Hematopoietic multipotent progenitor cell (in vitro differentiated cells): ENCODE data around the gene GRIK4. TPM values are rescaled to one million over a fixed set of nuclear protein-coding genes. Genes with fewer than 3 reads are reported as not detected.

Experiments used
- DNase-seq, 3 donors: peaks; one replicate each; pipeline ENCODE4 v3.0.0-alpha.2; 2011 to 2015; ENCODE audit warnings: low read depth in 2 of 3, low spot score in 2 of 3
- total RNA-seq: library from RNA; depleted of rRNA; stranded (reverse); fragments of >200 nt; gene quantifications from one replicate; pipeline ENCODE4 v1.2.3, GENCODE V29; 2012

Gene GRIK4
- total RNA-seq, 1 donor, result not detected

DNA sequence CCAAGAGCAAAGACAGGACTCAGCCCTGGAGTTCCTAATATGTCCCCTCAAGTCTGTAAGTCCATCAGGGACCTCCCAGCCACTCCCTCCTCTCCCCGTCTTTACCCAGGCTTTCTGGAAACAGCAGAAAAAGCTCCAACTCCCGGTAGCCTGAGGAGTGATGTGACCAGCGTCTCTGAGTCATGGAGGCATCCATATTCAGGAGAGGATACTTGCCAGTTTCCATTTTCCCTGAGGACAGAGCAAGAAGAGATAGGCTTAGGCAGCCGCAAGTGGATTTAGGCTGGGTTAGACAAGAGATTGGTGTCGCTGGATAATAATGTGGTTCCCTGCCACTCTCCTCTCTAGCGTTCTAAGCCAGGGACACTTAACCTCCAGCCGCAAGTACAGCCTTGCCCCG is 206.6 kb downstream of the GRIK4 start:
- DNase-seq, result no peak

DNA sequence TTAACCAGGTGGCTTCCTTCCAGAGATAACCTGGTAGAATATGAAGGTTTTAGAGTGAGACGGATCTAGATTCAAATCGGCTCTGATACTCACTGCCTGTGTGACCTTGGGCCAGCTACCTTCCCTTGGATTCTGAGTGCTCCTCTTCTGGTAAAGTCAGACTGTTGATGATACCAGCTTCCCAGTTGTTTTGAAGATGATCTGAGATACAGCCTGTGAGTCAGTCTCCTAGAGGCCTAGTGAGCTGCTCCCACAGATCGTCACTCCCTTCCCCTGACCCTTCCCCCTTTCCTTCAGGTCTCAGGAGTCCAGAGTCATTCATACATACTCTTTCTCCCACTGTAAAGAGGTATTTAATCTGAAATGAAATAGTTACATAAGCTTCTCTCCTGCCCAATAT is 207.8 kb downstream of the GRIK4 start:
- DNase-seq, result no peak

- DNase-seq, result no peak
Measured at GRCh38 chr11:120720760-120721159, 209.2 kb downstream of the GRIK4 start.

GRCh38 chr11:120722524-120722923 is 211.0 kb downstream of the GRIK4 start:
- DNase-seq, result no peak

GRCh38 chr11:120723751-120724150 is 212.2 kb downstream of the GRIK4 start:
- no peak for DNase-seq

DNA sequence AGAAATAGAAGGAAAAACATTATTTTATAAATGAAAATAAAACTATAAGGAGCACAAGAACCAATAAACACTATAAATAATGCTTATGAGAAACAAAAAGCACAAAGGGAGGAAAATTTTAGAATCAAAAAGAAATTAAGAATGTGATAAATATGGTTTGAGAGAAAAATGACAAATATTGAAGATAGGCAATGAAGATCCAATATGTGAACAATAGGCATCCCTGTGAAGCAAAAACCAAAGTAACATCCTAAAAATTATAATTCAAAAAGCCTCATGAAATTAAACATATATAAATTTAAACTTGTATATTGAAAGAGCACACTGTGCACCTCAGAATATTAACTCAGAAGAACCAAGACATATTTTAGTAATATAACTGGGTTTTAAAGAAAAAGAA is 216.2 kb downstream of the GRIK4 start:
- no peak for DNase-seq

- DNase-seq, result no peak
Measured at GRCh38 chr11:120735035-120735434, 223.5 kb downstream of the GRIK4 start.

DNA sequence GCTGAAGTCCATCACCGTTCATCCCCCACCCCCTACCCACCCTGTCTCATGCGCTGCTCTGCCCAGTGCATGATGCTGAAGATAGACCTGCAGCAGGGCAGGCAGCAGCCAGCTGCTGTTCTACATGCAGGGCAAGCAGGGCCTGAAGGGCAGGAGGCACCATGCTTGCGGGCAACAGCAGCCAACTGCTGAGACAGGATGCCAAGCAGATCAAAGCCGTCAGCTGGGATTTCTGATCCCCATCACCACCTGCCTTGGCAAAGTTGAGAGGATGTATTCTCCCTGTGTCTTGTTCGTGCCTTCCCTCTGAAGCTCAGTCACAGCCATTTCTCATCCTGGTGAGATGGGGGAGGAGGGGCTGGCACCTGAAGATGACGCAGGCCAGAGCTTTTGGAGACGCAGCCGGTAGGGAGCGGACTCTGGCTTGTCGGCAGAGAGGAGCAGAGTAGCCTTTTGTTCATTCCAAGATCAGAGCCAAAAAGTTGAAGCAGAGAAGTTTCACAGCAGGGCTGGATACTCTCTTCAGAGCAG is 227.0 kb downstream of the GRIK4 start:
- no peak for DNase-seq

- no peak for DNase-seq
Measured at GRCh38 chr11:120739780-120740179, 228.2 kb downstream of the GRIK4 start.

- no peak for DNase-seq
Measured at GRCh38 chr11:120740380-120740779, 228.8 kb downstream of the GRIK4 start.

DNA sequence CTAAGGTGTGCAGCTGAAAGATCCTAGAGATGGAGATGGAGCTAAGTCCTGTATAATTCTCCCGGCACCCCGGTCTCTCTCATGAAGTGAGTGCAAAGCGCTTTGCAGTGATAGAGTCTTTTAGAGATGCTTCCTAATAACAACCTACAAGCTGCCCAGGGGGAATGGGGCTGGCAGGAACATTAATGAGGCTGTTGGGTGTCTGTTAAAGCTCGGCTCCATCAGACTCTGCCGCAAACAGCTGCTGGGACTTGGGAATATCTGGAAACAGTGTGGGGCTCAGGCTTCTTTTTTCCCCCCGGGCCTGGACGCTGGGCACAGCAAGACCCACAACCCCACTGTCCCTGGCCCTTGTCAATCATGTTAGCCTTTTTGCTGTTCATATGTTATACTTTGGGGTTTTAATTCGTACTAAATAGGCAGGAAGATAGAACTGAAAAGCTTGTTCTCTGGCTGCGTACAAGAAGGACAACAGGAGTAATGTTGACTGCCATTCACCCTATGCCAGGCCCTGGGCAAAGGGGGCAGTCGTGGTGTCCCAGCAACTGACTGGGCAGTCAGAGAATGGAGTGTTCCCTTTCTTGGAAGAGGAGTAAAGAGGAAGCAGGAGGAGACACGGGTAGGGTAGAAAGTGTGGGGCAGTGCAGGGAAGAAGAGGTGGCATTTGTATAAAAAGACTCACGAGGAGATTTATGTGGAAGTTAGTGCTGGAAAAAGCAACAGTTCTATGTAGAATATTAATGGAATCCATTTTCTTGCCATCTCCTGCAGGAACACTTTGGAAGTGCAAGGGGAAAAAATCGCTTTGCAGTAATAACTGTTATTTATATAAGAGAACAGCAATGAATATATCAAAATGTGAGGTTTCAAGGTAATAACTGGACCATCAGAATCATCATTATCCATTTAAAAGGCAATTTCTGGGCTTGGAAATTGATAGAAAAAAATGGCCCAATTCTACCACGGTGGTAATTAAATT is 232.8 kb downstream of the GRIK4 start:
- no peak for DNase-seq

DNA sequence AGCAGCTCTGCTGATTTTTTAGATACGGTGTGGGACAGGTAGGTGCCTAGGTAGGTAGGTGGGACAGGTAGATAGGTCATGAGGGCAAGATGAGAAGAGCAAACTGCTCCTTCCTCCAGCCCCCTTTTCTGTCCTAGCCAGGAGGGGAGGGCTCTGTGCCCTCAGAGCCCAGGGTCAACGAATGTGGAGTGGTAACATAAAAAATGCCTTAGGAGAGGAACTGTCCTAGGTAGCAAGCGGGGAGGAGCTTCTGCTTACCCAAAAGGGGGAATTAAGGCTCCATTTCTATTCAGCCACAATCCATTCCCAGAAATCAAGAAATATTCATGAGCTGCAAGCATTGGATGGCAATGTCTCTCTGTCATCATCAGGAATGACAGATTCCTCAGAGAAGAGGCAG is 234.8 kb downstream of the GRIK4 start:
- no peak for DNase-seq

DNA sequence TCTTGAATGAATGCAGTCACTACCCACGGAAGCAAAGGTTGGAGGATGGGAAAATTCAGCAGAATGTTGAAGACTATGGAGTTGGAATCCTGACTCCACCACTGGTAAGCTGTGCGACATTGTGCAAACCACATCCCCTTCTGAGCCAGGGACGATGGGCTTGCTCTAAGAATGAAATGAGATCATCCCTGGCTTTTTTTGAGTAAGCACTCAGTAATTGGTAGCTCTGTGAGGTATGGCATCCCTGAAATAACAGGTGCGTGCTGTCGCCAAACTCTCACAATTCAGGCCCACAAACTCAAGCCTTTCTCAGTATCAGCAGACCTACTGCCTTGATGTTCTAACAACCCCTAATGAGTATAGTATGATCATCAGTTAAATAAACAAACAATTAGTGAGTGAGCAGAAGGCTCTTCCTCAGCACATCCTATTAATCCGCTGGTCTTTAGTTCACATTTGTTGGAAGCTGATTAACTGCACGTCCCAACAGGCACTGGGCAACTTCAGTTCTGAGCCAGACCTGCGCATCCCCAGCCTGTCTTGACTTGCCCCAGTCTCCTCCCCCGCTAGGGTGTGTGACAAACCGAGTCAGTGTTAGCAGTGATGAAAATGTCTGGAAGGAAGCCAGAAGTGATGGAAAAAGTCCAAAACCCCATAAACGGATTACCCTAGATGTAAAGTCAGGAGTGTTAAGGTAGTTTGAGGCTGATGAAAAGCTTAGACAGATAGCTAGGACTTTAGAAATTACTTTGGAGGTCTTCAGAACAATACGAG is 235.5 kb downstream of the GRIK4 start:
- no peak for DNase-seq

- no peak for DNase-seq
Measured at GRCh38 chr11:120747850-120748814, 236.6 kb downstream of the GRIK4 start.

DNA sequence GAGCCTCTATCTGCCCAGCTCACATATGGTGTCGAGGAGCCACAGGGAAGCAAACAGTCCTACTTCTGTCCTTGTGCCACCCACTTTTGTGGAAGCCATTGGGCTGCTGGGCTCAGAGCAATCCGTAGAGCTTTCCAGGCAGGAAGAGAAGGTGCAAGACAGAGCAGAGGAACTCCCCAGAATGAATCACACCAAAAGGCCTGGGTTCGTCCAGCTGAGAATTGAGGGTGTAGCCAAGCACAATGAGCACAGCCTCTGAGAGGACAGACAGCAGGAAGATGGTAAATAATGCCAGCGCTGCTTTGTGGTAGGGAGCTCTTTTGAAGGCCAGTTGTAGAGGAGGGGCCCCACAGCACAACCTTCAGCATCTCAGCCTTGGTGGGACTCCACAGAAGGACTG is 237.8 kb downstream of the GRIK4 start:
- no peak for DNase-seq

DNA sequence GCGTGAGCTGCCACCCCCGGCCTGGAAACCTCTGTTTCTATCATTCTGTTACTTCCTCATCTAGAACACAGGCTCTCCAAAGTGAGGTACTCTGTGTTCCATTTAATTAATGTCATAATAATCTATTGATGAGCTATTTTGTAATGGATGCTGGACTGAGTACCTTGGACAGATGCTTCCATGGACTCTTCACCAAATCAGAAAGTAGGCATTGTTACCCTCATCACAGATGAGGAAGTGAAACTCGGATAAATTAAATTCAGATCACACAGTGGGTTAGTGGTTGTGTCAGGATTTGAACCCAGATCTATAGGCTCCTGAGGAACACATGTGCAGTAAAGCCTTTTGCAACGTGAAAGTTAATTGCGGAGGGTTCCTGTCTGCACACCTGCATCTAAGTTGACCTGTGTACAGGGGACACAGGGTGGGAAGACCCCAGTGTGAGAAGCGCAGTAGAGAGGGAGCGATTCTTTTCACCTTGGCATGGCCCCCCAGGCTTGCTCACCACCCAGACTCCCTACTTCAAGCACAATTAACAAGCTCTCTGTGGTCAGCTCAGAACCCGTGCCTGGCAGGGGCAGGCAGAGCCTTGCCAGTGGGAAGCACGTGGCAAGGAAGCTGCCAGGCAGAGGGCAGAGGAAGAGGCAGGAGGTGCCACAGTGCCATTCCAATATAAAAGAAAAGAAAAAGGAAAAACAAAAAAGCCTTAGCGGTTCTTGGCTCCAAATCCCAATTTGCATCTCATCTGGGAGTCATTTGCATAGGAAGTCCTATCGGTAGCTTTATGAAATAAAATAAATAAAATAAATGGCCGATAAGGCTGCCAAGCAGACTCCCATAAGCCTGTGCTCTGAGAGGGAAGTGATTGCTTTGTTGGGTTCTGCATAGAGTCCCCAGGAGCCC is 239.3 kb downstream of the GRIK4 start:
- no peak for DNase-seq

- DNase-seq, result no peak
Measured at GRCh38 chr11:120751550-120751949, 240.0 kb downstream of the GRIK4 start.

DNA sequence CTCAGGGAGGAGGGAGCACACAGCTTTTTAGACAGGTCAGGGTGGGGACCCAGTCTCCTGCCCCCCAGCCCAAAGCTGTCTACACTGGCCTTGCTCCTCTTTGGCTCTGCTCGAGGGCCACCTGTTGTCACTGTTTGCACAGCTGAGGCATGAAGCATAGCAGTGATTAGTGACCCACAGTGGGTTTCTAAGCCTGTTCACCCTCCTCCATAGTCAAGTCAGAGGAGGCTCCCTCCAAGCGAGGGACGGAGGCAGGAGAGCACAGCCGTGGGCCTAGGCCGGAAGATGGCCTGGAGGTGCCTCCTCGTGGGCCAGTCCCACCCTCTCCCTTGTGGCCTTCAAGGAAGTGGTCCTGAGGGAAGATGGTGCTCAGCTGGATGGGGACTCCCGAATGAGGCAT is 241.1 kb downstream of the GRIK4 start:
- DNase-seq, result no peak

DNA sequence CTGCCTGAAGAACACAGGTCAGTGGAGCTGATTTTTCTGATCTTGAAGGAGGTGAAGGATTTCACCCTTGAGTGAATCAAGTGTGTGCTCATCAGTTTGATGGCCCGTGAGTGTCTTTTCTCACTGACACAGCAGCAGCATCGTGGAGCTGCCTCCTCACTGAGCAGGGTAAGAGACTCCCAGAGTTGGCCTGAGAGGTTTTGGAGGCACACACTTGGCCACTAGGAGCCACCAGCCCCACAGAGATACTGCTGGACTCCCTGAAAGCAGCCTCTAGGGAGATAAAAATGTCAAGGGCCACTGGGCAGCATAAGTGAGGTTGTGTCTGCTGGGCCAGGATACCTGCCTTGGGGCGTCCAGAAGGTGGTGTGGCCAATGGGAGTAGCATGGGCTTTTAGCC is 245.4 kb downstream of the GRIK4 start:
- DNase-seq, result no peak
